H9 (cell line): ENCODE results near the gene NFAM1. TPM values are rescaled to one million over a fixed set of nuclear protein-coding genes. Genes with fewer than 3 reads are reported as not detected.

ENCODE experiments used
- DNase-seq: peaks from one replicate; pipeline ENCODE4 v3.0.0-alpha.2; 2017
- H2AFZ ChIP-seq: one replicate; pipeline ENCODE4 v1.6.1; 2013; ENCODE audit warnings: mild to moderate bottlenecking, low read length, control low read depth, moderate library complexity
- H2AK5ac ChIP-seq: 2 replicates; pipeline ENCODE4 v1.6.1; 2013; ENCODE audit warnings: low read length, control low read depth, mixed read lengths; ENCODE audit not compliant: insufficient read length
- H2BK120ac ChIP-seq: one replicate; pipeline ENCODE4 v1.6.1; 2013; ENCODE audit warnings: low read depth, mild to moderate bottlenecking, low read length, control low read depth, inconsistent platforms; ENCODE audit not compliant: poor library complexity, severe bottlenecking
- H2BK12ac ChIP-seq: 2 replicates; pipeline ENCODE4 v1.6.1; 2013; ENCODE audit warnings: low read length, control low read depth, mixed read lengths, low read depth; ENCODE audit not compliant: insufficient read length
- H2BK15ac ChIP-seq: 2 replicates; pipeline ENCODE4 v1.6.1; 2013; ENCODE audit warnings: low read depth, low read length, control low read depth
- H2BK20ac ChIP-seq: one replicate; pipeline ENCODE4 v1.6.1; 2013; ENCODE audit warnings: low read depth, mild to moderate bottlenecking, low read length, control low read depth, inconsistent platforms; ENCODE audit not compliant: poor library complexity, severe bottlenecking
- H2BK5ac ChIP-seq: 2 replicates; pipeline ENCODE4 v1.6.1; 2013; ENCODE audit warnings: low read length, control low read depth, mixed read lengths; ENCODE audit not compliant: insufficient read length
- H3K14ac ChIP-seq: 2 replicates; pipeline ENCODE4 v1.6.1; 2013; ENCODE audit warnings: low read length, control low read depth; ENCODE audit not compliant: insufficient read depth
- H3K18ac ChIP-seq: 2 replicates; pipeline ENCODE4 v1.6.1; 2013; ENCODE audit warnings: low read depth, mild to moderate bottlenecking, mixed read lengths, low read length, control low read depth; ENCODE audit not compliant: insufficient read length
- H3K23ac ChIP-seq: 2 replicates; pipeline ENCODE4 v1.6.1; 2013; ENCODE audit warnings: low read length, control low read depth, mixed read lengths, low read depth; ENCODE audit not compliant: insufficient read length
- H3K23me2 ChIP-seq: 2 replicates; pipeline ENCODE4 v1.6.1; 2013; ENCODE audit warnings: low read depth, mild to moderate bottlenecking, mixed read lengths, low read length, control low read depth; ENCODE audit not compliant: insufficient read length, poor library complexity, severe bottlenecking
- H3K27ac ChIP-seq: 2 replicates; pipeline ENCODE4 v1.5.1; 2013; ENCODE audit warnings: low read length, control low read depth, mixed read lengths, low read depth; ENCODE audit not compliant: insufficient read length
- H3K27me3 ChIP-seq: 2 replicates; pipeline ENCODE4 v1.6.1; 2013; ENCODE audit warnings: low read length, control low read depth, inconsistent platforms; ENCODE audit not compliant: insufficient read depth
- H3K4ac ChIP-seq: 2 replicates; pipeline ENCODE4 v1.6.1; 2013; ENCODE audit warnings: low read depth, mild to moderate bottlenecking, control low read depth, inconsistent platforms, low read length, moderate library complexity
- H3K4me1 ChIP-seq: 2 replicates; pipeline ENCODE4 v1.6.1; 2013; ENCODE audit warnings: low read length, control low read depth, inconsistent platforms; ENCODE audit not compliant: insufficient read depth
- H3K4me2 ChIP-seq: 2 replicates; pipeline ENCODE4 v1.6.1; 2013; ENCODE audit warnings: low read length, control low read depth, mixed read lengths; ENCODE audit not compliant: insufficient read length, insufficient read depth
- H3K56ac ChIP-seq: 2 replicates; pipeline ENCODE4 v1.6.1; 2013; ENCODE audit warnings: low read depth, mild to moderate bottlenecking, mixed read lengths, low read length, control low read depth; ENCODE audit not compliant: insufficient read length
- H3K79me1 ChIP-seq: 2 replicates; pipeline ENCODE4 v1.6.1; 2013; ENCODE audit warnings: low read depth, mild to moderate bottlenecking, moderate library complexity, low read length, control low read depth, inconsistent platforms; ENCODE audit not compliant: insufficient read depth, poor library complexity, severe bottlenecking
- H3K79me2 ChIP-seq: 2 replicates; pipeline ENCODE4 v1.6.1; 2013; ENCODE audit warnings: low read length, control low read depth, inconsistent platforms; ENCODE audit not compliant: insufficient read depth
- H3K9ac ChIP-seq: 2 replicates; pipeline ENCODE4 v1.6.1; 2013; ENCODE audit warnings: low read length, control low read depth, mixed read lengths; ENCODE audit not compliant: insufficient read length; ENCODE audit errors: extremely low read depth
- H3K9me3 ChIP-seq: one replicate; pipeline ENCODE4 v1.6.1; 2013; ENCODE audit warnings: low read depth, low read length, inconsistent platforms; ENCODE audit not compliant: control insufficient read depth
- H3T11ph ChIP-seq: one replicate; pipeline ENCODE4 v1.6.1; 2013; ENCODE audit warnings: mild to moderate bottlenecking, low read length, control low read depth, inconsistent platforms
- H4K20me1 ChIP-seq: one replicate; pipeline ENCODE4 v1.6.1; 2013; ENCODE audit not compliant: control insufficient read depth, insufficient read length, insufficient read depth
- H4K5ac ChIP-seq: 2 replicates; pipeline ENCODE4 v1.6.1; 2013; ENCODE audit warnings: low read depth, mild to moderate bottlenecking, mixed read lengths, low read length, control low read depth; ENCODE audit not compliant: insufficient read length
- H4K8ac ChIP-seq: replicated peaks from 2 replicates; pipeline ENCODE4 v1.6.1; 2013; ENCODE audit warnings: low read length, control low read depth, mixed read lengths, low read depth; ENCODE audit not compliant: insufficient read length
- H4K91ac ChIP-seq: 2 replicates; pipeline ENCODE4 v1.6.1; 2013; ENCODE audit warnings: low read depth, mild to moderate bottlenecking, moderate library complexity, mixed read lengths, low read length, control low read depth; ENCODE audit not compliant: insufficient read length
- H3K27ac Mint-ChIP-seq, 3 experiments: 2 replicates in 2 of 3; 3 replicates in 1 of 3; pipeline ENCODE4 v1.8.0; 2020 to 2021; ENCODE audit warnings: mixed read lengths in 3 of 3, mild to moderate bottlenecking in 1 of 3, moderate library complexity in 1 of 3
- H3K27me3 Mint-ChIP-seq: 2 replicates; pipeline ENCODE4 v1.8.0; 2021; ENCODE audit warnings: low read depth, mild to moderate bottlenecking, moderate library complexity, mixed read lengths
- H3K36me3 Mint-ChIP-seq, 3 experiments: 2 replicates in 2 of 3; 3 replicates in 1 of 3; pipeline ENCODE4 v1.8.0; 2020 to 2021; ENCODE audit warnings: low read depth in 3 of 3, mixed read lengths in 3 of 3; ENCODE audit not compliant: insufficient read depth in 1 of 3
- H3K4me1 Mint-ChIP-seq, 2 experiments: 2 replicates each; pipeline ENCODE4 v1.8.0; 2020; ENCODE audit warnings: mixed read lengths in 2 of 2
- H3K4me3 Mint-ChIP-seq, 2 experiments: 2 replicates in 1 of 2; 3 replicates in 1 of 2; pipeline ENCODE4 v1.8.0; 2020 to 2021; ENCODE audit warnings: mild to moderate bottlenecking in 2 of 2, mixed read lengths in 2 of 2, moderate library complexity in 1 of 2
- H3K9me3 Mint-ChIP-seq, 2 experiments: 2 replicates in 1 of 2; 3 replicates in 1 of 2; pipeline ENCODE4 v1.8.0; 2020; ENCODE audit warnings: mild to moderate bottlenecking in 2 of 2, mixed read lengths in 2 of 2, moderate library complexity in 1 of 2
- WGBS: extraction: QIAGEN DNeasy Blood & Tissue Kit; methylation state at CpG from one replicate; pipeline ENCODE4 v1.1.7; 2013; ENCODE audit warnings: missing lambda C conversion rate, low lambda C conversion rate, mixed read lengths; ENCODE audit not compliant: insufficient read length; ENCODE audit errors: extremely low coverage; 5-methylcytosine and 5-hydroxymethylcytosine counted together
- total RNA-seq: library from RNA; stranded (reverse); gene quantifications from 2 replicates; pipeline ENCODE4 v1.2.1, GENCODE V29; 2021
- TF ChIP-seq, protein P1 (sequence below): fragments of 200-600 bp; sonication (generic); conservative IDR thresholded peaks from 3 replicates; pipeline ENCODE4 v1.8.0; 2021; ENCODE audit warnings: antibody characterized with exemption, mild to moderate bottlenecking

NFAM1 gene
- total RNA-seq, 1 experiment from 2014 or later = 0.68 TPM

DNA sequence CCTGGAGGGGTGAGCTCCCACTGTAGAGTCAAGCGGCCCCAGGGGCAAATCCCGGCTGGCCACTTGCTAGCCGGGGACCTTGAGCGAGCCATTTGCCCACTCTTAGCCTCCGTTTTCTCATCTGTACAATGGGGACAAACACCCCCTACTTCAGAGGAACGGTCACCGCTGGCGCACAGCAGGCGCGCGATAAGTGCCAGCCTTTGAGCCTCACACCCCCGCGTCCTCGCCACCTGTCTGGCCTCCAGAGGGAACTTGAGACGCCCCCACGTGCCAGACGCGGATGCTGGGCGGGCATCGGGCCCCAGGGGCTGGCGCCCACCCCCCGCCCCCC lies 89.1 kb downstream of the NFAM1 start:
- H3K79me1 ChIP-seq = no peaks in the 10 kb centered on the region
- H3K4me2 ChIP-seq = peak overlapping the region; percentile 46
- H2BK20ac ChIP-seq = no peak overlapping the region
- no peak overlapping the region for H3K18ac ChIP-seq
- no peak overlapping the region for H2AFZ ChIP-seq
- no peaks in the 10 kb centered on the region; the same call in 1 of the 2 replicates for H3K79me2 ChIP-seq
- no peak overlapping the region for H3K14ac ChIP-seq
- no peaks in the 10 kb centered on the region for H4K20me1 ChIP-seq
- H2BK15ac ChIP-seq = no peak overlapping the region
- no peaks in the 10 kb centered on the region for H3K9me3 ChIP-seq
- no peaks in the 10 kb centered on the region for H3K27me3 ChIP-seq
- peaks cover 6% of the 10 kb centered on the region for H3K23me2 ChIP-seq
- Mint-ChIP-seq H3K27me3 (peaks cover 34% of the 10 kb centered on the region), H3K4me1 (peaks cover 25 to 39% of the 10 kb centered on the region in 2 experiments), H3K36me3 (no peaks in the 10 kb centered on the region), H3K4me3 (peak overlapping the region; percentile 59 to 79), H3K27ac (no peak overlapping the region; a peak in 1 of 7 replicates), H3K9me3 (no peaks in the 10 kb centered on the region)
- no peak overlapping the region for H4K8ac ChIP-seq
- no peak overlapping the region for H4K91ac ChIP-seq
- no peaks in the 10 kb centered on the region for H3K4me1 ChIP-seq
- no peak overlapping the region for H3T11ph ChIP-seq
- no peak overlapping the region for H2BK120ac ChIP-seq
- no peak overlapping the region for H2BK12ac ChIP-seq
- TF ChIP-seq, protein P1, sequence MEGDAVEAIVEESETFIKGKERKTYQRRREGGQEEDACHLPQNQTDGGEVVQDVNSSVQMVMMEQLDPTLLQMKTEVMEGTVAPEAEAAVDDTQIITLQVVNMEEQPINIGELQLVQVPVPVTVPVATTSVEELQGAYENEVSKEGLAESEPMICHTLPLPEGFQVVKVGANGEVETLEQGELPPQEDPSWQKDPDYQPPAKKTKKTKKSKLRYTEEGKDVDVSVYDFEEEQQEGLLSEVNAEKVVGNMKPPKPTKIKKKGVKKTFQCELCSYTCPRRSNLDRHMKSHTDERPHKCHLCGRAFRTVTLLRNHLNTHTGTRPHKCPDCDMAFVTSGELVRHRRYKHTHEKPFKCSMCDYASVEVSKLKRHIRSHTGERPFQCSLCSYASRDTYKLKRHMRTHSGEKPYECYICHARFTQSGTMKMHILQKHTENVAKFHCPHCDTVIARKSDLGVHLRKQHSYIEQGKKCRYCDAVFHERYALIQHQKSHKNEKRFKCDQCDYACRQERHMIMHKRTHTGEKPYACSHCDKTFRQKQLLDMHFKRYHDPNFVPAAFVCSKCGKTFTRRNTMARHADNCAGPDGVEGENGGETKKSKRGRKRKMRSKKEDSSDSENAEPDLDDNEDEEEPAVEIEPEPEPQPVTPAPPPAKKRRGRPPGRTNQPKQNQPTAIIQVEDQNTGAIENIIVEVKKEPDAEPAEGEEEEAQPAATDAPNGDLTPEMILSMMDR = no peak
- H2AK5ac ChIP-seq = no peak overlapping the region
- no peak overlapping the region for H3K27ac ChIP-seq
- no peak overlapping the region for H4K5ac ChIP-seq
- H3K23ac ChIP-seq = no peak overlapping the region
- DNase-seq = no peak
- H3K9ac ChIP-seq = no peak overlapping the region
- no CpG with 5 or more reads among the region's 22 CpGs for WGBS
- no peak overlapping the region for H3K4ac ChIP-seq
- no peak overlapping the region for H2BK5ac ChIP-seq
- no peak overlapping the region for H3K56ac ChIP-seq
